Neural progenitor cell (in vitro differentiated cells): ENCODE data around the gene DHRS3.

Experiments used
- CTCF ChIP-seq: fragments of 200-600 bp; sonication (generic); IDR thresholded peaks from 2 replicates; pipeline ENCODE4 v1.5.1; 2017; ENCODE audit warnings: antibody characterized with exemption, mild to moderate bottlenecking
- EZH2 ChIP-seq: fragments of 200-600 bp; sonication (generic); IDR thresholded peaks from 2 replicates; pipeline ENCODE4 v1.6.1; 2017; ENCODE audit warnings: antibody characterized with exemption, mild to moderate bottlenecking, moderate library complexity
- EZH2phosphoT487 ChIP-seq: fragments of 200-600 bp; sonication (generic); IDR thresholded peaks from 2 replicates; pipeline ENCODE4 v1.6.1; 2017; ENCODE audit warnings: antibody characterized with exemption

- TF ChIP-seq CTCF (no peak), EZH2 (no peak), EZH2phosphoT487 (no peak)
Measured at GRCh38 chr1:12604986-12605385, 13.0 kb downstream of the DHRS3 start.
